PC-3 (cell line): Measurements from ENCODE around the gene BDNF. TPM values are rescaled to one million over a fixed set of nuclear protein-coding genes. Genes with fewer than 3 reads are reported as not detected.
"Not testable (repeated sequence)": the region's sequence is repeated elsewhere in the genome, so short reads cannot be mapped to it uniquely, and the experiment has no call there.

ENCODE experiments used
- ATAC-seq: fragments of 200-7000 bp; cut with Tn5 transposase; 2 replicates; pipeline ENCODE4 v1.9.1; 2020; ENCODE audit warnings: mild to moderate bottlenecking, moderate library complexity
- BruUV-seq: library from RNA; stranded (reverse); fragments of 400-500 nt; replicated peaks from 2 replicates; lab custom pipeline; 2021; lab: Mats Ljungman, UMichigan
- CTCF ChIA-PET: fragments of 300-600 bp; sonication (Branson Sonifier 250); formaldehyde crosslinking; loops from one replicate; lab custom pipeline; 2022; ENCODE audit warnings: antibody characterized with exemption; lab: Charles Lee
- POLR2A ChIA-PET: fragments of 300-600 bp; sonication (Branson Sonifier 250); formaldehyde crosslinking; loops from one replicate; lab custom pipeline; 2022; ENCODE audit warnings: antibody characterized with exemption; ENCODE audit not compliant: unreplicated experiment; lab: Charles Lee
- DNase-seq: peaks from one replicate; pipeline ENCODE4 v3.0.0-alpha.2; 2015
- H2AFZ ChIP-seq: fragments of 300-600 bp; sonication (generic); 2 replicates; pipeline ENCODE4 v1.6.0; 2016; ENCODE audit warnings: antibody characterized with exemption, low read length
- H3F3A ChIP-seq: fragments of 300-600 bp; sonication (generic); one replicate; pipeline ENCODE4 v1.6.0; 2017; ENCODE audit warnings: antibody characterized with exemption, low read length, control low read depth, mild to moderate bottlenecking; ENCODE audit not compliant: unreplicated experiment
- H3K27ac ChIP-seq: fragments of 300-600 bp; sonication (generic); 2 replicates; pipeline ENCODE4 v1.5.1; 2016; ENCODE audit warnings: mild to moderate bottlenecking, low read length
- H3K27me3 ChIP-seq: fragments of 300-600 bp; sonication (generic); 2 replicates; pipeline ENCODE4 v1.6.1; 2016; ENCODE audit warnings: low read length, mixed read lengths
- H3K36me3 ChIP-seq: fragments of 300-600 bp; sonication (generic); 2 replicates; pipeline ENCODE4 v1.6.1; 2016; ENCODE audit warnings: low read depth, mixed run types, low read length, mixed read lengths
- H3K4me1 ChIP-seq: fragments of 300-600 bp; sonication (generic); 2 replicates; pipeline ENCODE4 v1.5.1; 2016; ENCODE audit warnings: low read length; ENCODE audit not compliant: insufficient read depth
- H3K4me2 ChIP-seq: fragments of 300-600 bp; sonication (generic); 2 replicates; pipeline ENCODE4 v1.6.0; 2016; ENCODE audit warnings: low read length
- H3K4me3 ChIP-seq: fragments of 300-600 bp; sonication (generic); 2 replicates; pipeline ENCODE4 v1.5.1; 2016; ENCODE audit warnings: mild to moderate bottlenecking, low read length, mixed read lengths
- H3K79me2 ChIP-seq: fragments of 300-600 bp; sonication (generic); 2 replicates; pipeline ENCODE4 v1.6.1; 2017; ENCODE audit warnings: low read length, mixed read lengths
- H3K9ac ChIP-seq: fragments of 300-600 bp; sonication (generic); 2 replicates; pipeline ENCODE4 v1.6.0; 2016; ENCODE audit warnings: mild to moderate bottlenecking, low read length
- H3K9me2 ChIP-seq: fragments of 300-600 bp; sonication (generic); replicated peaks from 2 replicates; pipeline ENCODE4 v1.6.1; 2016; ENCODE audit warnings: mixed run types, low read length, mixed read lengths
- H3K9me3 ChIP-seq: fragments of 300-600 bp; sonication (generic); 2 replicates; pipeline ENCODE4 v1.6.1; 2016; ENCODE audit warnings: low read length, mixed read lengths
- H4K20me1 ChIP-seq: fragments of 300-600 bp; sonication (generic); 2 replicates; pipeline ENCODE4 v1.6.1; 2016; ENCODE audit warnings: low read length, mixed read lengths
- EZH2 ChIP-seq: fragments of 300-600 bp; sonication (generic); IDR thresholded peaks from one replicate; pipeline ENCODE4 v1.6.1; 2017; ENCODE audit warnings: antibody characterized with exemption, mild to moderate bottlenecking, low read length; ENCODE audit not compliant: unreplicated experiment
- EZH2phosphoT487 ChIP-seq: fragments of 300-600 bp; sonication (generic); IDR thresholded peaks from 2 replicates; pipeline ENCODE4 v1.6.1; 2018; ENCODE audit warnings: mild to moderate bottlenecking, antibody characterized with exemption, low read length, borderline replicate concordance
- intact Hi-C: fragments of 100-400 bp; cut with micrococcal nuclease; formaldehyde crosslinking; loops from 2 replicates; pipeline ENCODE4 v1.9.0; 2023
- total RNA-seq: library from RNA; depleted of rRNA; stranded (reverse); fragments of >200 nt; gene quantifications from 2 replicates; pipeline ENCODE4 v1.2.3, GENCODE V29; 2014
- TF ChIP-seq, protein P1 (sequence below): fragments of 300-600 bp; sonication (generic); conservative IDR thresholded peaks from 2 replicates; pipeline ENCODE4 v1.5.1; 2017; ENCODE audit warnings: antibody characterized with exemption, low read depth, mild to moderate bottlenecking, low read length

Gene BDNF
- total RNA-seq, 1 experiment from 2014 or later, result 3.8 TPM

- H3K4me3 ChIP-seq, result no peak overlapping the region
- no peaks in the 10 kb centered on the region for H3K79me2 ChIP-seq
- H3K4me2 ChIP-seq, result no peak overlapping the region
- intact Hi-C loops, result no loop called here
- POLR2A ChIA-PET, result no interaction called here
- H3K4me1 ChIP-seq, result 0 out of 2 replicates have a peak, but pooled peaks cover 6% of the 10 kb centered on the region
- TF ChIP-seq EZH2phosphoT487 (no peak), EZH2 (no peak)
- TF ChIP-seq, protein P1, sequence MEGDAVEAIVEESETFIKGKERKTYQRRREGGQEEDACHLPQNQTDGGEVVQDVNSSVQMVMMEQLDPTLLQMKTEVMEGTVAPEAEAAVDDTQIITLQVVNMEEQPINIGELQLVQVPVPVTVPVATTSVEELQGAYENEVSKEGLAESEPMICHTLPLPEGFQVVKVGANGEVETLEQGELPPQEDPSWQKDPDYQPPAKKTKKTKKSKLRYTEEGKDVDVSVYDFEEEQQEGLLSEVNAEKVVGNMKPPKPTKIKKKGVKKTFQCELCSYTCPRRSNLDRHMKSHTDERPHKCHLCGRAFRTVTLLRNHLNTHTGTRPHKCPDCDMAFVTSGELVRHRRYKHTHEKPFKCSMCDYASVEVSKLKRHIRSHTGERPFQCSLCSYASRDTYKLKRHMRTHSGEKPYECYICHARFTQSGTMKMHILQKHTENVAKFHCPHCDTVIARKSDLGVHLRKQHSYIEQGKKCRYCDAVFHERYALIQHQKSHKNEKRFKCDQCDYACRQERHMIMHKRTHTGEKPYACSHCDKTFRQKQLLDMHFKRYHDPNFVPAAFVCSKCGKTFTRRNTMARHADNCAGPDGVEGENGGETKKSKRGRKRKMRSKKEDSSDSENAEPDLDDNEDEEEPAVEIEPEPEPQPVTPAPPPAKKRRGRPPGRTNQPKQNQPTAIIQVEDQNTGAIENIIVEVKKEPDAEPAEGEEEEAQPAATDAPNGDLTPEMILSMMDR, result no peak
- BruUV-seq, result no TSS peak
- H3K9me2 ChIP-seq, result no peaks in the 10 kb centered on the region
- H2AFZ ChIP-seq, result no peak overlapping the region
- CTCF ChIA-PET, result no interaction called here
- no peak for ATAC-seq
- H3K9me3 ChIP-seq, result no peaks in the 10 kb centered on the region
- H3F3A ChIP-seq, result no peaks in the 10 kb centered on the region
- H3K27me3 ChIP-seq, result no peaks in the 10 kb centered on the region
- no peak for DNase-seq
- H3K9ac ChIP-seq, result no peak overlapping the region
- H3K27ac ChIP-seq, result no peak overlapping the region
- H3K36me3 ChIP-seq, result no peaks in the 10 kb centered on the region
- no peaks in the 10 kb centered on the region for H4K20me1 ChIP-seq
Observed at GRCh38 chr11:27735281-27735680, 35.0 kb upstream of the BDNF start.

DNA sequence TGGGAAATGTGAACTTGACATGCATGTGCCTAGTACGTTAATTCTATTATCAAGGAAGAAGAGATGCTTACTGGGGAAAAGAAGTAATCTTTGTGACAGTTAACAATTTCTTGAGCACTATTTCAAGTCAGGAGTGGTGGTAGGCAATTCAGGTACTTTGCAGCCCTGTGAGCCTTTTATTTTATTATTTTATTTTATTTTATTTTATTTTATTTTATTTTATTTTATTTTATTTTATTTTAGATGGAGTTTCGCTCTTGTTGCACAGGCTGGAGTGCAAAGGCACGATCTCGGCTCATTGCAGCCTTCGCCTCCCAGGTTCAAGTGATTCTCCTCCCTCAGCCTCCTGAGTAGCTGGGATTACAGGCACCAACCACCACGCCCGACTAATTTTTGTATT lies 31.5 kb upstream of the BDNF start:
- H4K20me1 ChIP-seq, CTCF ChIA-PET, H3K9ac ChIP-seq, intact Hi-C loops, ATAC-seq, POLR2A ChIA-PET, H3K79me2 ChIP-seq, H3K9me3 ChIP-seq, DNase-seq, H3K36me3 ChIP-seq, H3K27ac ChIP-seq, H3K27me3 ChIP-seq, H3K4me2 ChIP-seq, H2AFZ ChIP-seq, H3K4me1 ChIP-seq, H3K4me3 ChIP-seq, H3K9me2 ChIP-seq, H3F3A ChIP-seq, BruUV-seq: not testable (repeated sequence)

DNA sequence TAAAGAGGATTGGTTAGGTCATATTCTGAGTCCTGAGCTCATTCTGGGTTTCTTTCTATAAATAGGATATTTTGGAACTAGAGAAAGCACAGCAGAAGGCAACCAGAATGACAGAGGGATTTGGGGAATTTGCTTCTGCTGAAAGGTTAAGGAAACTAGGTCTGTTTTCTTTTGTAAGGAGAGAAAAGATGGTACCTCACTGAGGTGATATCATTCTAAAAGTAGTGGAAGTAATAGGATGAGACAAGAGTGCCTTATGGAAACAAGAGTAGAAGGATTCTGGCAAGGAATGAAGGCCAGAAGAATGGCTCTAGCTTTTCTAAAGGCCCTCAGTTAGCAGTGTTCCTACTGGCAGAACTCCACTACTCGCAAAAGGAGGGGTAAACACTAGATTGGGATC lies 26.7 kb upstream of the BDNF start:
- Histone ChIP-seq H3K9ac (no peak overlapping the region), H3K27ac (no peak overlapping the region), H3K79me2 (no peaks in the 10 kb centered on the region), H3F3A (no peaks in the 10 kb centered on the region), H3K27me3 (no peaks in the 10 kb centered on the region), H3K4me3 (no peak overlapping the region), H2AFZ (no peak overlapping the region), H3K36me3 (no peaks in the 10 kb centered on the region), H3K4me1 (no peaks in the 10 kb centered on the region), H3K9me2 (no peaks in the 10 kb centered on the region), H4K20me1 (no peaks in the 10 kb centered on the region), H3K4me2 (no peak overlapping the region), H3K9me3 (no peaks in the 10 kb centered on the region)
- TF ChIP-seq, protein P1, result no peak
- TF ChIP-seq EZH2 (no peak), EZH2phosphoT487 (no peak)
- ChIA-PET POLR2A (no interaction called here), CTCF (no interaction called here)
- no peak for ATAC-seq
- intact Hi-C loops, result no loop called here
- DNase-seq, result no peak
- no TSS peak for BruUV-seq
